Measurements from ENCODE around the gene KHDC3L.
A peak's percentile ranks its signal among the peaks of the same experiment; 100 is the strongest.

The KHDC3L gene

DNA sequence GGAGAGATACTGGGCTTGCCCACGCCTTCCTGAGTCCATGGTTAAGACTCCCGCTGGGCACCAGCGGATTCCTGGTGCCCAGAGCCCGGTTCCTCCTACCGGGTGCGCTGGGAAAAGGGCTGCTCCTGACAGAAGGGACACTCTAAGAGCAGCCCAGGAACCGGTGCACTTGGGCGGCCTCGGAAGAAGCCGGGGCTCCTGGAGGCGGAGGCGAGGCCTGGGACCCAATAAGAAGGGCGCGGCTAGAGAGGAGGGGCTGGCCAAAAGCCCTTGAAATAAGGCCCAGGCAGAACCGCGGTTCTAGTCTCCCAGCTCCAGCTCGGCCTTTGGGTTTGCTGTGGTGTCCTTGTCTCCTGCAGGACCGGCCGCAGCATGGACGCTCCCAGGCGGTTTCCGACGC lies at the start of gene KHDC3L:
TSS of gene KHDC3L (plus strand) at position 301 of the 400 bp plus-strand sequence. CDS start at position 373, 72 bp downstream.
- no peak for DNase-seq

DNA sequence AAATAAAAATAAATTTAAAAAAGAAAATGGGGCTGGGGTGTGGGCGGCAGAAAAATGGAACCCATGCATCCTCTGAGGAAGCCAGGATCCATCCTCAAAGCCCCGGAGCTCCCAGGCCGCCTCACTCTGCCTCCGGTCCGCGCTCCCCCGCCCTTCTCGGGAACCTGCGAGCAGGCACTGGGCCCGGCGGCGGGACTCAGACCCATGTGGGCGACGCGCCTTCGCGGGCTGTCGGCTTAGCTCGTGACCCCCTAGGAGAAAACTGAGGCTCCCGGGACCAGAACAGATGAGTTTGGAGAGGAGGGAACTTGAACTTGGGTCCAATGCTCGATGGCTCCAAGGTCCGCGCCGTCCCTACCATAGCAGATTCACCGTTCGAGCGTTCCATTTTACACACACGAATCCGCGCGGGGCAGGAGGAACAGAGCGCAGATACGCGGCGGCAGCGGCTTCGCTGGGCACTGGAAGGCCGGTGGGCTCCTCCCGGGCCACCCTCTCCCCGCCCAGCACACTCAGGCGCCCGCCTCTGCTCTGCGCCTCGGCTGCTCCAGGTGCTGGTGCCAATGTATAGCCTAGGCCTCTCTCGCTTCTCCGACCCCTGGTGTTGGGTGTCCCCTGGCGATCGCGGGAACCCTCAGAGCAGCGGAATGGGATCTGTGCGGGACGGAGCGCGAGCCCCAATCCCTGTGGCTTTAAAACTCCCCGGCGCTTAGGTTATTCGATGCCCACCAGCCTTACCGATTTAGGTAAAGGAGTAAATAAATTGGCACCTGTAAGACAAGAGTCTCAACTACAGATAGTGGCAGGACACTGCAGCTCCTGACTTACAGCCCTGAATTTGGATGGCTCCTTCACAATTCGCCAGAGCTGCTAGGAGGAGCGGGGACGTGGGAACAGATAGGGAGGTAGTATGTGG lies 47.6 kb upstream of the KHDC3L start:
- DNase-seq, result no peak

- no peak for DNase-seq
Observed at GRCh38 chr6:73323323-73323722, 39.1 kb upstream of the KHDC3L start.

GRCh38 chr6:73325656-73326055 lies 36.8 kb upstream of the KHDC3L start:
- DNase-seq, result no peak

GRCh38 chr6:73328790-73329189 lies 33.7 kb upstream of the KHDC3L start:
- no peak for DNase-seq

DNA sequence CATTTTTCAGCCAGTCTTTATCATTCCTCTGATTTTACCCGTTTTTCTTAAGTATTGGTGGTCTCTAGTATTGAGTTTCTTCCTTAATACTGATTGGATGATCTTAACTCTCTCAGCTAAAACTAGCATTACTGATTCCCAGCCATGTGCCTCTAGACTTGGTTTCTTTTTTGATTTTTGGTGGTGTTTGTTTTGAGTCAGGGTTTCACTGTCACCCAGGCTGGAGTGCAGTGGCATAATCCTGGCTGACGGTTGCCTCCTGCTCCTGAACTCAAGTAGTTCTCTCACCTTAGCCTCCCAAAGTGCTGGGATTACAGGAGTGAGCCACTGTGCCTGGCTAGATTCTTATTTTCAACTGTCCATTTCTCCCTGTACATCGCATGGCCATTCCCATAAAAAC lies 33.3 kb upstream of the KHDC3L start:
- DNase-seq, result no peak

- no peak for DNase-seq
Observed at GRCh38 chr6:73339340-73339739, 23.1 kb upstream of the KHDC3L start.

DNA sequence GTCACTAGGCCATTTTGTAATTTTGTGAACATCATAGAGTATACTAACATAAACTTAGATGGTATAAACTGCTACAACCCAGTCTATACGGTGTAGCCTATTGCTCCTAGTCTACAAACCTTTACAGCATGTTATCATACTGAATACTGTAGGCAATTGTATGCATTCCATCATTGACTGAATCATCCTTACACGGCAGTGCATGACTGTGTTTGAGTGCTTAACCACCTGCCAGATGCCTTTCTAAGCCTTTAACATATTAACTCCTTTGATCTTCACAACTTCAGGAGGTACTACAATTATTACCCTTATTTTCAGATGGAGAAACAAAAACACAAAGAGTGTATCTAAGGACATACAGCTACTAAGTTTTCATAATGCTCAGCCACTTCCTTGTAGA lies 22.4 kb upstream of the KHDC3L start:
- no peak for DNase-seq

- no peak for DNase-seq
Observed at GRCh38 chr6:73341335-73341734, 21.1 kb upstream of the KHDC3L start.

- DNase-seq, result no peak
Observed at GRCh38 chr6:73342174-73342573, 20.3 kb upstream of the KHDC3L start.

GRCh38 chr6:73343164-73343563 lies 19.3 kb upstream of the KHDC3L start:
- no peak for DNase-seq

DNA sequence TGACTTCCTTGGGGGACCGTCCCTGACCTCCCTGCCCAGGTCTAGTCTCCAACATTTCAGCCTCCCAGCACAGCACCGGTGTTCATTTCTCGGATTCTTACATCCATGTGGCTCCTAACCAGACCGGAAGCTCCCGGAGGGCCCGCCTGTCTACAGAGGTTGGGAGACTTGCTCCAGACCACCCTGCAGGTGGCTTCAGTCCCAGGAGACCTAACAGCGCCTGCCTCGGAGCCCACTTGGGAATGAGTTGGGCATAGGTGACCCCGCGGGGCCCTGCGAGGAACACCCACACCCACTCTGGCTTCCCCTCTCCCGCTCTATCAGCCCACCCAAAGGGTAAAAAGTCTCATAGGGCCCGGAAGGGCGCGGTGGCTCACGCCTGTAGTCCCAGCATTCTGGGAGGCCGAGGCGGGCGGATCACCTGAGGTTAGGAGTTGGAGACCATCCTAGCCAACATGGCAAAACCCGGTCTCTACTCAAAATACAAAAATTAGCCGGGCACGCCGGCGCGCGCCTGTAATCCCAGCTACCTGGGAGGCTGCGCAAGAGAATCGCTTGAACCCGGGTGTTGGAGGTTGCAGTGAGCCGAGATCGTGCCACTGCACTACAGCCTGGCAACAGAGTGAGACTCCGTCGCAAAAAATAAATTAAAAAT lies 13.8 kb upstream of the KHDC3L start:
- DNase-seq, result no peak

- no peak for DNase-seq
Observed at GRCh38 chr6:73349311-73349710, 13.1 kb upstream of the KHDC3L start.

DNA sequence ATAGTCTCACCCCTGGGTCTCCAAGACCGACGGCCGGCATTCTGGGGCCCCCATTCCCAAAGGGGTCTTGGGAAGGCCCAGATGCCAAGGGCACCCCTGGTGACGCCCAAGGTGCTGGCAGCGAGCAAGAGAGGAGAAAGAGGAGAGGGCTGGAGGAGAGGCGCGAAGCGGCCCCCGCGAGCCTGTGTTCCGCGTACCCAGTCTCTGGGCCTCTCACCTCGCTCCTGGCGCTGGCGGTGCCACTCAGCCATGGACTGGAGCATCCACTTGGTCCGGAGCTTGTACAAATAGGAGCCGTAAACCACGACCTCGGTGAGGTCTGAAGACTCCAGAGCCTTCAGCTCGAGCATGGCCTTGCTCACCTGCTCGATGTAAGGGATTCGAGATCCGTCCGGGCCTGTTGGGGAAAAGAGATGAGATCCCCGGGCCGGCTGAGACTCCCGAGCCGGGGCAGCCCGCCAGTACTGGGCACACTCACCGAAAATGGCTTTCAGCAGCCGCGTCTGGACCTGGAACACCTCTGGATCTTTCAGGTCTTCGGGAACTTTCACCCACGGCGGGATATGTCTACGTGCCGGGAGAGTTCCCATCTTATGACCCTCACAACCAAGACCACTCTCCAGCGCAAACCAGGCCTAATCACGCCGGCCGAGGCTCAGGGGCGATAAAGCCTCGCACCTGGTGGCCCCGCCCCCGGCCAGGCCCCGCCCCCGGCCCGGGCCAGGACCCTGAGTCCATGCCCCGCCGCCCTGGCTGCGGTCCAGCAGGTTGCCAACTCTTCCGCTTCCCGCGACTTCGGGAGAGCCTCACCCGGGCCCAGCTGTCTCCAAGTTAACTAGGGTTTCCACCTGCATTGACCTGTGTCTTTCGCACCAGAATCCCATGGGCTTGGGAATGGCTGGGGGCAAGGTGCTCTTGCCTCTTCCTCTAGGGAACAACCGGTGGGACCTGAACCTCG lies 8.5 kb upstream of the KHDC3L start, which contains the start of gene DPPA5:
TSS of gene DPPA5 (minus strand) at position 641 of the 958 bp plus-strand sequence. CDS start at position 590, 51 bp downstream.
- no peak for DNase-seq

DNA sequence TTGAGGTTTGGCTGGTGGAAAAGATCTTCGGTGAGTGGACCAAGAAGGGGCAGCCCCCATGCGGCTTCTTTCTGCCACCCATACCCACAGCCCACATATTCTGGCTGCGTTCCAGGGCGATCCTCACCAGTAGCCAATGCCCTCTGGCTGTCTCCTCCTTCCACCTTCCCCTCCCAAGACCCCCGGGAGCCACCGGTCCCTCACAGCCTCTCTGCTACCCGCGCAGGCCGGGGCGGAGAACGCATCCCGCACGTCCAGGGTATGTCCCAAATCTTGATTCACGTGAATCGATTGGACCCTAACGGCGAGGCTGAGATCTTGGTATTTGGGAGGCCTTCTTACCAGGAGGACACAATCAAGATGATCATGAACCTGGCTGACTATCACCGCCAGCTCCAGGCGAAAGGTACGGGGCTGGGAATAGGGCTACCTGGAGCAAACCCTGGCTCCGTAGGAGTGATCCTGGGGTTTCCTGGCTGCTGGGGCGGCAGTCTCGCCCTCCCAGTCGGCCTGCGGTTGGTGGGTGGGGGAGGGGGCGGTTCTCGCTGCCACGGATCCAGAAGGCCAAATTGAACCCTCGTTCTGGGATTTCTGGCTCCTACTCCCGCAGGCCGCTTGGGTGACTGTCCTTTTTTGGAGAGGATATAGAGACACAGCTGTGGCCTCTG lies 545 bp downstream of the KHDC3L start:
- no peak for DNase-seq

GRCh38 chr6:73363537-73363875 lies 1.0 kb downstream of the KHDC3L start:
- DNase-seq, result no peak

DNA sequence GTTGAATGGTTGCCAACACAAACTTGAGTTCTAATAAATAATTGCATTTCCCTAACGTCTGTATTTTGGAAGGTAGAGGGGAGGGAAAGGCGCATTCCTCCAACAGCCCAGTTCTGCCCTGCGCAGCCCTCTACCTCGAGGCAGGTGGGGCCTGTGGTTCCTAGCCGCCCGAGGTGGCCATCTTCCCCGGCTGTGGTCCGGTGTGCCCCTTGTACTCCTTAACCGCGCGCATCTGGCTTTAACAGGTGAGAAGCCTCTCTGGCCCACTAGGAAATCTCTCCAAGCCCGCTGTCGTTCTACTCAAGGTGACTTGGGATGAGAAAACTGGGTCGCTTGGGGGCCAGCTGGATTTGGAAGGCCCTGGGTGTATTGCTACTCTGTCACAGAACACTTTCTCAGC lies 1.7 kb downstream of the KHDC3L start:
- DNase-seq, result no peak

- DNase-seq, result no peak
Observed at GRCh38 chr6:73364549-73364948, 2.1 kb downstream of the KHDC3L start.

GRCh38 chr6:73367761-73368355 lies 5.4 kb downstream of the KHDC3L start:
- DNase-seq, result peak; percentile 63

DNA sequence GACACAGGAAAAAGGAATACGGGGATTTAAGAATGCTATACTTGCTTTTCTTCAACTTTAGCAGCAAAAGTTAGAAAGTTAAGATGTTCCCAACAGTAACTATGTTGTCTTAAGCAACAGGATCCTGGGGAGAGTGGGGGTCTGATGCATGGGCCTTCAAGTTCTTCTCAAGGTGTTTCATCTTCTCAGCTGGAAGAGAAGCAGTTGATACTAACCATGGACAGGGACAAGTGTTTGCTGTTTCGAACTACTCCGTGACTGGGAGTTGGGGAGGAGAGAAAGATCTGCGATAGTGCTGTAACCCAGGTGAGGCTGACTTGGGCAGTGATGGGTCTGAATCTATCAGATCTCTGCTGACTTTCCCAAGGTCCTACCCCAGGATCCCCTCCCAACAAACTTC lies 6.2 kb downstream of the KHDC3L start:
- DNase-seq, result no peak

DNA sequence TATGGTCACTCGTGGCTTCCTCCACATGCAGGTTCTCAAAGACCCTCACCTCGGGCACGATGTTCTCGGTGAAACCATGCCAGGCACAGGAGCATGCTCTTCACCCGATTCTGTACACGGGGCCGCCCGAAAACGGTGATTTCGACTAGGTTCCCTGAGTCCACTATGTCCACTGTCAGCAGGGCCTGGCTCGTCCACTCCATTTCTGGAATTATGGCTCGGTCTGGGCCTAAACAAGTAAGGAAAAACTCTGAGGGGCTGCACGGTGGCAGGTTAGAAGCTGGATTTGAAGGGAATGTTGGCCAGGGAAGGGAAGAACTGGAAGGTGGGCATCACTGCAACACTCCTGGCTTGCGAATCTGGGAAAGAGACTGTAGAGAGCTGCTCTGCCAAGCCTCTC lies 6.7 kb downstream of the KHDC3L start:
- DNase-seq, result no peak

DNA sequence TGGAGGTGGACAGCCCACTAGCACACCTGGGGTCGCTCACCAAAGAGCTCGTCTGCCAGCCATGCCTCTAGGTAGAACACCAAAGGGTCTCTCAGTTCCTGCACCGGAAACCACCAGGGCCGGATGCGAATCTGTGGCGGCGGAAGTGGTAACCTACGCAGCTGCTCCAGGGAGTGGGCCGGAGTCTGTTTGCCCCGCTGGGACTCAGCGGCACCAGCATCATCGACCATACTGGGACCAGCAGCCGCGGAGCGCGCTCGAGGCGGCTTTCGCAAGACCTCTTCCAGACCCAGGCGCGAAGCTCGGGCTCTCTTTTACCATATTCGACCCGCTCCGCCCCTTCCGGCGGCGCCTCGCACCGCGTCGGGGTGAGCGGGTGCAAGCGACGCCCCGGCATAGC lies 7.1 kb downstream of the KHDC3L start, which contains the start of gene OOEP:
TSS of gene OOEP (minus strand) at position 335 of the 400 bp plus-strand sequence. CDS start at position 230, 105 bp downstream.
- DNase-seq, result no peak

Measured in NCI-H524 treated with DMSO at 0.1 percent for 48 hours (cell line).